H9 (cell line): ENCODE data around the gene RPS15. TPM values are rescaled to one million over a fixed set of nuclear protein-coding genes. Genes with fewer than 3 reads are reported as not detected.
A peak's percentile ranks its signal among the peaks of the same experiment; 100 is the strongest.

Source experiments
- DNase-seq: peaks from one replicate; pipeline ENCODE4 v3.0.0-alpha.2; 2017
- H2AFZ ChIP-seq: one replicate; pipeline ENCODE4 v1.6.1; 2013; ENCODE audit warnings: mild to moderate bottlenecking, low read length, control low read depth, moderate library complexity
- H2AK5ac ChIP-seq: 2 replicates; pipeline ENCODE4 v1.6.1; 2013; ENCODE audit warnings: low read length, control low read depth, mixed read lengths; ENCODE audit not compliant: insufficient read length
- H2BK120ac ChIP-seq: one replicate; pipeline ENCODE4 v1.6.1; 2013; ENCODE audit warnings: low read depth, mild to moderate bottlenecking, low read length, control low read depth, inconsistent platforms; ENCODE audit not compliant: poor library complexity, severe bottlenecking
- H2BK12ac ChIP-seq: 2 replicates; pipeline ENCODE4 v1.6.1; 2013; ENCODE audit warnings: low read length, control low read depth, mixed read lengths, low read depth; ENCODE audit not compliant: insufficient read length
- H2BK15ac ChIP-seq: 2 replicates; pipeline ENCODE4 v1.6.1; 2013; ENCODE audit warnings: low read depth, low read length, control low read depth
- H2BK20ac ChIP-seq: one replicate; pipeline ENCODE4 v1.6.1; 2013; ENCODE audit warnings: low read depth, mild to moderate bottlenecking, low read length, control low read depth, inconsistent platforms; ENCODE audit not compliant: poor library complexity, severe bottlenecking
- H2BK5ac ChIP-seq: 2 replicates; pipeline ENCODE4 v1.6.1; 2013; ENCODE audit warnings: low read length, control low read depth, mixed read lengths; ENCODE audit not compliant: insufficient read length
- H3K14ac ChIP-seq: 2 replicates; pipeline ENCODE4 v1.6.1; 2013; ENCODE audit warnings: low read length, control low read depth; ENCODE audit not compliant: insufficient read depth
- H3K18ac ChIP-seq: 2 replicates; pipeline ENCODE4 v1.6.1; 2013; ENCODE audit warnings: low read depth, mild to moderate bottlenecking, mixed read lengths, low read length, control low read depth; ENCODE audit not compliant: insufficient read length
- H3K23ac ChIP-seq: 2 replicates; pipeline ENCODE4 v1.6.1; 2013; ENCODE audit warnings: low read length, control low read depth, mixed read lengths, low read depth; ENCODE audit not compliant: insufficient read length
- H3K23me2 ChIP-seq: 2 replicates; pipeline ENCODE4 v1.6.1; 2013; ENCODE audit warnings: low read depth, mild to moderate bottlenecking, mixed read lengths, low read length, control low read depth; ENCODE audit not compliant: insufficient read length, poor library complexity, severe bottlenecking
- H3K27ac ChIP-seq: 2 replicates; pipeline ENCODE4 v1.5.1; 2013; ENCODE audit warnings: low read length, control low read depth, mixed read lengths, low read depth; ENCODE audit not compliant: insufficient read length
- H3K27me3 ChIP-seq: 2 replicates; pipeline ENCODE4 v1.6.1; 2013; ENCODE audit warnings: low read length, control low read depth, inconsistent platforms; ENCODE audit not compliant: insufficient read depth
- H3K4ac ChIP-seq: 2 replicates; pipeline ENCODE4 v1.6.1; 2013; ENCODE audit warnings: low read depth, mild to moderate bottlenecking, control low read depth, inconsistent platforms, low read length, moderate library complexity
- H3K4me1 ChIP-seq: 2 replicates; pipeline ENCODE4 v1.6.1; 2013; ENCODE audit warnings: low read length, control low read depth, inconsistent platforms; ENCODE audit not compliant: insufficient read depth
- H3K4me2 ChIP-seq: 2 replicates; pipeline ENCODE4 v1.6.1; 2013; ENCODE audit warnings: low read length, control low read depth, mixed read lengths; ENCODE audit not compliant: insufficient read length, insufficient read depth
- H3K56ac ChIP-seq: 2 replicates; pipeline ENCODE4 v1.6.1; 2013; ENCODE audit warnings: low read depth, mild to moderate bottlenecking, mixed read lengths, low read length, control low read depth; ENCODE audit not compliant: insufficient read length
- H3K79me1 ChIP-seq: 2 replicates; pipeline ENCODE4 v1.6.1; 2013; ENCODE audit warnings: low read depth, mild to moderate bottlenecking, moderate library complexity, low read length, control low read depth, inconsistent platforms; ENCODE audit not compliant: insufficient read depth, poor library complexity, severe bottlenecking
- H3K79me2 ChIP-seq: 2 replicates; pipeline ENCODE4 v1.6.1; 2013; ENCODE audit warnings: low read length, control low read depth, inconsistent platforms; ENCODE audit not compliant: insufficient read depth
- H3K9ac ChIP-seq: 2 replicates; pipeline ENCODE4 v1.6.1; 2013; ENCODE audit warnings: low read length, control low read depth, mixed read lengths; ENCODE audit not compliant: insufficient read length; ENCODE audit errors: extremely low read depth
- H3K9me3 ChIP-seq: one replicate; pipeline ENCODE4 v1.6.1; 2013; ENCODE audit warnings: low read depth, low read length, inconsistent platforms; ENCODE audit not compliant: control insufficient read depth
- H3T11ph ChIP-seq: one replicate; pipeline ENCODE4 v1.6.1; 2013; ENCODE audit warnings: mild to moderate bottlenecking, low read length, control low read depth, inconsistent platforms
- H4K20me1 ChIP-seq: one replicate; pipeline ENCODE4 v1.6.1; 2013; ENCODE audit not compliant: control insufficient read depth, insufficient read length, insufficient read depth
- H4K5ac ChIP-seq: 2 replicates; pipeline ENCODE4 v1.6.1; 2013; ENCODE audit warnings: low read depth, mild to moderate bottlenecking, mixed read lengths, low read length, control low read depth; ENCODE audit not compliant: insufficient read length
- H4K8ac ChIP-seq: replicated peaks from 2 replicates; pipeline ENCODE4 v1.6.1; 2013; ENCODE audit warnings: low read length, control low read depth, mixed read lengths, low read depth; ENCODE audit not compliant: insufficient read length
- H4K91ac ChIP-seq: 2 replicates; pipeline ENCODE4 v1.6.1; 2013; ENCODE audit warnings: low read depth, mild to moderate bottlenecking, moderate library complexity, mixed read lengths, low read length, control low read depth; ENCODE audit not compliant: insufficient read length
- H3K27ac Mint-ChIP-seq, 3 experiments: 2 replicates in 2 of 3; 3 replicates in 1 of 3; pipeline ENCODE4 v1.8.0; 2020 to 2021; ENCODE audit warnings: mixed read lengths in 3 of 3, mild to moderate bottlenecking in 1 of 3, moderate library complexity in 1 of 3
- H3K27me3 Mint-ChIP-seq: 2 replicates; pipeline ENCODE4 v1.8.0; 2021; ENCODE audit warnings: low read depth, mild to moderate bottlenecking, moderate library complexity, mixed read lengths
- H3K36me3 Mint-ChIP-seq, 3 experiments: 2 replicates in 2 of 3; 3 replicates in 1 of 3; pipeline ENCODE4 v1.8.0; 2020 to 2021; ENCODE audit warnings: low read depth in 3 of 3, mixed read lengths in 3 of 3; ENCODE audit not compliant: insufficient read depth in 1 of 3
- H3K4me1 Mint-ChIP-seq, 2 experiments: 2 replicates each; pipeline ENCODE4 v1.8.0; 2020; ENCODE audit warnings: mixed read lengths in 2 of 2
- H3K4me3 Mint-ChIP-seq, 2 experiments: 2 replicates in 1 of 2; 3 replicates in 1 of 2; pipeline ENCODE4 v1.8.0; 2020 to 2021; ENCODE audit warnings: mild to moderate bottlenecking in 2 of 2, mixed read lengths in 2 of 2, moderate library complexity in 1 of 2
- H3K9me3 Mint-ChIP-seq, 2 experiments: 2 replicates in 1 of 2; 3 replicates in 1 of 2; pipeline ENCODE4 v1.8.0; 2020; ENCODE audit warnings: mild to moderate bottlenecking in 2 of 2, mixed read lengths in 2 of 2, moderate library complexity in 1 of 2
- CTCF ChIP-seq: fragments of 200-600 bp; sonication (generic); conservative IDR thresholded peaks from 3 replicates; pipeline ENCODE4 v1.8.0; 2021; ENCODE audit warnings: antibody characterized with exemption, mild to moderate bottlenecking
- WGBS: extraction: QIAGEN DNeasy Blood & Tissue Kit; methylation state at CpG from one replicate; pipeline ENCODE4 v1.1.7; 2013; ENCODE audit warnings: missing lambda C conversion rate, low lambda C conversion rate, mixed read lengths; ENCODE audit not compliant: insufficient read length; ENCODE audit errors: extremely low coverage; 5-methylcytosine and 5-hydroxymethylcytosine counted together
- total RNA-seq: library from RNA; stranded (reverse); gene quantifications from 2 replicates; pipeline ENCODE4 v1.2.1, GENCODE V29; 2021

RPS15 gene
- total RNA-seq, 1 experiment from 2014 or later, result 1,628 TPM

DNA sequence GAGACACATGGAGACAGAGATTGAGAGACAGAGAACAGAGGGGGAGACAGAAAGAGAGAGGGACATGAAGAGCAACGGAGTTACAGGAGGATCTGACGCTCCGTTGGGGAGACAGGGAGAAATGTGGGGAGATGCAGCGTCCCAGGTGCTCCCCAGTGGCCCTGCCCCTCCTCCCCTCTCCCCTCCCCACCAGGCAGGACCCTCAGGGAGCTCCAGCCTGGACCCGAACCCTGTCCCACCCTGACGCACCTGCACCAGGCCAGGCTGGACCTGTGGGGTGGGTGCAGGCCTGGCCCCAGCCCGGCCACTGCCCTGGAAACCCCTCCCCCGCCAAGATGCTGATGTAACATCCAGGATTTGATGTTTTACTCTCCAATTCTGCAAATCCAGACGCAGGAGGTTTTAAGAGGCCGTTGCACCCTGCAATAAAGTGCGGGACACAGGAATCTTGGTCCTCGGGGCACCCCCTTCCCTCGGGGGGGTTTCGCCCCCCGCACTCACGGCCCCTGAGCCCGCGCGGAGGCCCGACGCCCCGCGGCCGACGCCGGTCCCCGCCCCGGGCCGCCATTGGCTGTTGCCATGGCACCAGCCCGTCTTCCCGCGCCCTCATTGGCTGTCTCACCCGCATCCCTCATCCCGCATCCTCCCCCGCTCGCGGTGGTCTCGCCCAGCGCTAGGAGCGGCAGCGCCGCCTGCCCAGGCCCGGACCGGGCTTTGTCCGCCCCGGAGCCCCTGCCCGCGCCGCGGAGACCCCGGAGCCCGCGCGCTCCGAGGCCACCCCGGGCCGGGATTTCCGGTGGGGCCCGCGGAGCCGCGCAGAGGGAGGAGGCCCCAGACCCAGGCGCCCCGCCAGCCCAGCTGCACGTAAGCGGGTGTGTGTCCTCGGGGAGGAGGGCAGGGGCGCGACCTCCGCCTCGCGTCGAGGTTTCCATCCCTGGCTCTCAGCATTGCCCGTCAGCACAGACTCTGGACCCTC lies 11.6 kb downstream of the RPS15 start, which contains the start of gene APC2:
APC2 (plus strand) TSS at position 655 of the 976 bp plus-strand sequence. CDS start 2,881 bp downstream, outside the sequence.
- no peaks in the 10 kb centered on the region; the same call in 1 of the 2 replicates for H3K4me1 ChIP-seq
- no peaks in the 10 kb centered on the region for H3K79me1 ChIP-seq
- H3K18ac ChIP-seq, result peak within 1 kb of the TSS; percentile 22
- no peaks in the 10 kb centered on the region for H4K20me1 ChIP-seq
- H3K9ac ChIP-seq, result no peak within 1 kb of the TSS
- H3K23ac ChIP-seq, result no peak within 1 kb of the TSS
- peak; percentile 83 for DNase-seq
- no peak within 1 kb of the TSS for H3K56ac ChIP-seq
- no peaks in the 10 kb centered on the region; a peak in 1 of 5 replicates for H3K9me3 Mint-ChIP-seq
- H3K14ac ChIP-seq, result peak within 1 kb of the TSS; percentile 59
- H3K4me2 ChIP-seq, result no peak within 1 kb of the TSS
- no peak within 1 kb of the TSS for H2BK120ac ChIP-seq
- H2BK20ac ChIP-seq, result no peak within 1 kb of the TSS
- H3K79me2 ChIP-seq, result no peaks in the 10 kb centered on the region
- peak within 1 kb of the TSS in 2 of 3 experiments; percentile 29 to 58; a peak in 1 of 7 replicates for H3K27ac Mint-ChIP-seq
- H3K36me3 Mint-ChIP-seq, result no peaks in the 10 kb centered on the region; a peak in 1 of 7 replicates
- H2AK5ac ChIP-seq, result no peak within 1 kb of the TSS
- H2BK12ac ChIP-seq, result no peak within 1 kb of the TSS
- no peak within 1 kb of the TSS for H3T11ph ChIP-seq
- no CpG with 5 or more reads among the region's 74 CpGs for WGBS
- H3K4ac ChIP-seq, result no peak within 1 kb of the TSS
- H4K8ac ChIP-seq, result no peak within 1 kb of the TSS
- H3K23me2 ChIP-seq, result peaks cover 15% of the 10 kb centered on the region
- H3K9me3 ChIP-seq, result no peaks in the 10 kb centered on the region
- H4K5ac ChIP-seq, result no peak within 1 kb of the TSS
- no peak within 1 kb of the TSS for H2BK15ac ChIP-seq
- H3K4me3 Mint-ChIP-seq, result peak within 1 kb of the TSS; percentile 39 to 74
- H2BK5ac ChIP-seq, result no peak within 1 kb of the TSS
- H3K4me1 Mint-ChIP-seq, result peaks cover 13 to 45% of the 10 kb centered on the region in 2 experiments
- no peak for TF ChIP-seq CTCF
- H3K27ac ChIP-seq, result no peak within 1 kb of the TSS
- H3K27me3 Mint-ChIP-seq, result peaks cover 91% of the 10 kb centered on the region
- H3K27me3 ChIP-seq, result peaks cover 24% of the 10 kb centered on the region; the same call in 1 of the 2 replicates
- H2AFZ ChIP-seq, result no peak within 1 kb of the TSS
- H4K91ac ChIP-seq, result no peak within 1 kb of the TSS
